ENCODE measurements around the gene ANKRD33B. TPM values are rescaled to one million over a fixed set of nuclear protein-coding genes. Genes with fewer than 3 reads are reported as not detected.

Gene ANKRD33B
- total and polyA plus RNA-seq, 2 of the 8 experiments (the other 6 are each of a cell fraction or from before 2014, with no cell fraction given): 6.9 to 20.6 TPM

- ChIA-PET POLR2A (ENCODE audit: partially characterized antibody) (no interaction called here), CTCF (ENCODE audit: partially characterized antibody) (interaction anchor here (1.3 to 5.2 kb wide), 4 partner anchors 12 to 50 kb away, joined by 3 to 40 read pairs (median 6); no protein-coding TSS in a partner anchor)
- no peak overlapping the region for H2BK120ac ChIP-seq (replicated peaks; ENCODE audit: low read depth, low read length)
- no peak overlapping the region for H3K27ac ChIP-seq (ENCODE audit: low read depth, low read length)
- no peak overlapping the region for H3K9ac ChIP-seq (replicated peaks in 1 of 4; ENCODE audit: extremely low read depth in 1 of 4, low read depth in 3 of 4, low read length in 3 of 4)
- no peak overlapping the region for H3K56ac ChIP-seq (replicated peaks; ENCODE audit: insufficient read length, low read depth, low read length)
- H3K23me2 ChIP-seq (ENCODE audit: low read depth, low read length): no peaks in the 10 kb centered on the region
- H2AK5ac ChIP-seq (ENCODE audit: low read depth, low read length): no peak overlapping the region
- no peak overlapping the region for H4K5ac ChIP-seq (ENCODE audit: insufficient read length, low read depth, low read length)
- H3K79me1 ChIP-seq (ENCODE audit: low read depth, low read length): no peaks in the 10 kb centered on the region
- H2AFZ ChIP-seq (ENCODE audit: low read length): no peak overlapping the region
- no peak overlapping the region for H4K91ac ChIP-seq (replicated peaks; ENCODE audit: insufficient read length, low read length)
- no peak overlapping the region for H2BK20ac ChIP-seq (ENCODE audit: low read length)
- no peak overlapping the region for H3K4me3 ChIP-seq (ENCODE audit: extremely low read depth in 1 of 4, insufficient read depth in 2 of 4, low read depth in 3 of 4, low read length in 4 of 4)
- no peaks in the 10 kb centered on the region for H3K27me3 ChIP-seq (replicated peaks in 1 of 4; ENCODE audit: control insufficient read depth in 3 of 4, extremely low read depth in 1 of 4, insufficient read depth in 3 of 4, low read length in 3 of 4)
- no peak overlapping the region for H4K8ac ChIP-seq (ENCODE audit: extremely low read depth, insufficient read depth, low read length)
- no peaks in the 10 kb centered on the region for H3K79me2 ChIP-seq (ENCODE audit: control insufficient read depth in 1 of 2, insufficient read depth in 2 of 2, low read length in 2 of 2)
- DNase-seq (ENCODE audit: low read depth in 1 of 2, low spot score in 2 of 2) (no peak), FAIRE-seq (no peak)
- no peaks in the 10 kb centered on the region for H4K20me1 ChIP-seq (replicated peaks in 1 of 2; ENCODE audit: control insufficient read depth in 1 of 2, insufficient read depth in 2 of 2, low read length in 2 of 2)
- 85% methylated on average over 2 of the region's 2 CpGs; no CpG with 5 or more reads in 1 of the 2 experiments for WGBS, 2 experiments (ENCODE audit: extremely low coverage in 1 of 2, insufficient coverage in 1 of 2, insufficient read length in 1 of 2, insufficient replicate concordance in 2 of 2, low coverage in 1 of 2, low lambda C conversion rate in 2 of 2, missing lambda C conversion rate in 1 of 2)
- H3K23ac ChIP-seq (ENCODE audit: insufficient read length): no peak overlapping the region
- no peak overlapping the region for H3K4ac ChIP-seq (replicated peaks; ENCODE audit: insufficient read length, low read depth, low read length)
- no peak overlapping the region for H3K18ac ChIP-seq (ENCODE audit: extremely low read depth, low read length)
- H2BK5ac ChIP-seq (ENCODE audit: low read depth, low read length): no peak overlapping the region
- no peak overlapping the region for H2BK12ac ChIP-seq (ENCODE audit: low read depth, low read length)
- H3K14ac ChIP-seq (ENCODE audit: insufficient read length): no peak overlapping the region
- H3K9me3 ChIP-seq (ENCODE audit: insufficient read depth in 2 of 2, low read depth in 1 of 2, low read length in 1 of 2): no peaks in the 10 kb centered on the region
- H3K36me3 ChIP-seq (ENCODE audit: control insufficient read depth in 2 of 4, insufficient read depth in 4 of 4, low read length in 3 of 4): 0 out of 8 replicates have a peak, but pooled peaks cover 0 to 7% (median 3%) of the 10 kb centered on the region in 4 experiments
- no peaks in the 10 kb centered on the region for H3K4me1 ChIP-seq (replicated peaks in 1 of 4; ENCODE audit: control insufficient read depth in 3 of 4, insufficient read depth in 4 of 4, low read length in 3 of 4)
- H3K4me2 ChIP-seq (ENCODE audit: insufficient read depth in 1 of 2, low read depth in 2 of 2, low read length in 2 of 2): no peak overlapping the region
- H2BK15ac ChIP-seq (ENCODE audit: low read length): no peak overlapping the region
- TF ChIP-seq YY1 (IDR thresholded peaks at IDR 0.05; ENCODE audit: low read depth, low read length): no peak
- TF ChIP-seq, protein P1, sequence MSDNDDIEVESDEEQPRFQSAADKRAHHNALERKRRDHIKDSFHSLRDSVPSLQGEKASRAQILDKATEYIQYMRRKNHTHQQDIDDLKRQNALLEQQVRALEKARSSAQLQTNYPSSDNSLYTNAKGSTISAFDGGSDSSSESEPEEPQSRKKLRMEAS (IDR thresholded peaks at IDR 0.05): no peak
- TF ChIP-seq, protein P2, sequence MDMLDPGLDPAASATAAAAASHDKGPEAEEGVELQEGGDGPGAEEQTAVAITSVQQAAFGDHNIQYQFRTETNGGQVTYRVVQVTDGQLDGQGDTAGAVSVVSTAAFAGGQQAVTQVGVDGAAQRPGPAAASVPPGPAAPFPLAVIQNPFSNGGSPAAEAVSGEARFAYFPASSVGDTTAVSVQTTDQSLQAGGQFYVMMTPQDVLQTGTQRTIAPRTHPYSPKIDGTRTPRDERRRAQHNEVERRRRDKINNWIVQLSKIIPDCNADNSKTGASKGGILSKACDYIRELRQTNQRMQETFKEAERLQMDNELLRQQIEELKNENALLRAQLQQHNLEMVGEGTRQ (IDR thresholded peaks at IDR 0.05; ENCODE audit: low read length): no peak
- no peak for TF ChIP-seq RXRA (IDR thresholded peaks at IDR 0.05; ENCODE audit: insufficient read depth, low read depth, low read length)
- no peak for TF ChIP-seq SP4 (IDR thresholded peaks at IDR 0.05; ENCODE audit: low read length)
- TF ChIP-seq GTF2F1 (IDR thresholded peaks at IDR 0.05; ENCODE audit: borderline replicate concordance, low read depth, low read length): no peak
- no peak for TF ChIP-seq RBBP5 (IDR thresholded peaks at IDR 0.05; ENCODE audit: borderline replicate concordance, low read depth, low read length)
- no peak for TF ChIP-seq EZH2 (IDR thresholded peaks at IDR 0.05; ENCODE audit: low read depth, low read length, severe bottlenecking)
- TF ChIP-seq HDAC2 (IDR thresholded peaks at IDR 0.05; ENCODE audit: borderline replicate concordance in 1 of 2, low read depth in 2 of 2, low read length in 2 of 2): no peak
- no peak for TF ChIP-seq SP2 (IDR thresholded peaks at IDR 0.05; ENCODE audit: low read length)
- TF ChIP-seq PHF8 (conservative IDR thresholded peaks at IDR 0.05; ENCODE audit: low read depth, low read length): no peak
- TF ChIP-seq POLR2A (IDR thresholded peaks at IDR 0.05; ENCODE audit: control extremely low read depth in 1 of 2, low read depth in 2 of 2, low read length in 2 of 2): no peak
- no peak for TF ChIP-seq ZNF274 (IDR thresholded peaks at IDR 0.05; ENCODE audit: borderline replicate concordance, extremely low read depth, low read length)
- TF ChIP-seq BRCA1 (IDR thresholded peaks at IDR 0.05; ENCODE audit: low read depth, low read length): no peak
Observed at GRCh38 chr5:10678244-10678643, 114.4 kb downstream of the ANKRD33B start.
